Activated CD8-positive, alpha-beta memory T cell treated with anti-CD3 and anti-CD28 coated beads, Interleukin-2, amount 50 U/mL, for 1 hour (primary cell): ENCODE results near the gene CEMIP2.

Source experiments
- DNase-seq: peaks from one replicate; pipeline ENCODE4 v3.0.0-alpha.2; 2020; ENCODE audit errors: extremely low read depth

The CEMIP2 gene

GRCh38 chr9:71774920-71775319 is 6.6 kb upstream of the CEMIP2 start:
- no peak for DNase-seq

GRCh38 chr9:71772726-71773125 is 4.4 kb upstream of the CEMIP2 start:
- DNase-seq, result no peak

GRCh38 chr9:71770170-71770569 is 1.9 kb upstream of the CEMIP2 start:
- no peak for DNase-seq

GRCh38 chr9:71769175-71770161 is 1.2 kb upstream of the CEMIP2 start:
- DNase-seq, result peak; percentile 36

DNA sequence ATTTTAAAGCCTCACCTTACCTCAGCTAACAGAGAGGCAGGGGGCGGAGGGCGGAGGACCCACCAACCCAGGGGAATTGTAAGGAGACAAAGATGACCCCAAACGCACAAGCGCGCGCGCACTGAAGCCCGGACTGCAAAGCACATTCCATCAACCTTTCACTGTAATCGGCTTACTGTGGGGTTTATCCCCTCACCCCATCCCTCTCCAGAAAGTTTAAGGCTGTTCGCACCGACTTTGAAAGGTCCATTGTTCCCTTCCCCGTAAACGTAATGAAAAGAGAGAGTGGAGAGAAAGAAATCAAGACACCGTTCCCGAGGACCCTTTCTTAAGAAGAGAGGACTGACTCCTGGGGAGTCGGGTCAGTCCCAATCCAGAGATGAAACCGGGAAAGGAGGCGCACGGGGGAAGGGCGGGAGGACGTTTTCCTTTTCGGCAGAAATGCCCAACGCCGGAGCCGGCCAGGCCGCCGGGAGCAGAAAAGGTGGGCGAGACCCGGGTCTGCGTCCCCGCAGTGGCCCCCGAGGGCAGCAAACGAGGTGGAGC is 464 bp downstream of the CEMIP2 start:
- no peak for DNase-seq

GRCh38 chr9:71767163-71767775 is 1.0 kb downstream of the CEMIP2 start:
- DNase-seq, result no peak

GRCh38 chr9:71766663-71767062 is 1.6 kb downstream of the CEMIP2 start:
- DNase-seq, result no peak

DNA sequence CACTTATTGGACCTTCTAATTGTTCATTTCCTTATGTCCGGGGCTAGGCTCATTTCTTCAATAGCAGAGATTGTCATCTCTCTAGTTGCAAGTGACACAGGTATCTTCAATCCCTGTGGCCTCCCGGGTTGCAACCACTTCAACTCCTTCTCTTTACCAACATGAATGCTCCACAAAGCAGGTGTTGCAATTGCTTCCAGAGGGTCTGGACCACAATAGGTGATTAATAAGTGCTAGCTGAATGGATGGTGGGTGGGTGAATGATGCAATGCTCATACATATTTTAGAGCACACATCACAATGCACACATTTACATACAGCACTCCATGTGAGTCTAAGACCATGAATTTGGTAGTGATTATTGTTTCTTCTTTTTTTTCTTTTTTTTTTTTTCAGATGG is 2.6 kb downstream of the CEMIP2 start:
- no peak for DNase-seq

- no peak for DNase-seq
These were observed 3.4 kb downstream of the CEMIP2 start for GRCh38 chr9:71764891-71765290.

GRCh38 chr9:71764463-71764862 is 3.9 kb downstream of the CEMIP2 start:
- no peak for DNase-seq

GRCh38 chr9:71763832-71764231 is 4.5 kb downstream of the CEMIP2 start:
- DNase-seq, result no peak

DNA sequence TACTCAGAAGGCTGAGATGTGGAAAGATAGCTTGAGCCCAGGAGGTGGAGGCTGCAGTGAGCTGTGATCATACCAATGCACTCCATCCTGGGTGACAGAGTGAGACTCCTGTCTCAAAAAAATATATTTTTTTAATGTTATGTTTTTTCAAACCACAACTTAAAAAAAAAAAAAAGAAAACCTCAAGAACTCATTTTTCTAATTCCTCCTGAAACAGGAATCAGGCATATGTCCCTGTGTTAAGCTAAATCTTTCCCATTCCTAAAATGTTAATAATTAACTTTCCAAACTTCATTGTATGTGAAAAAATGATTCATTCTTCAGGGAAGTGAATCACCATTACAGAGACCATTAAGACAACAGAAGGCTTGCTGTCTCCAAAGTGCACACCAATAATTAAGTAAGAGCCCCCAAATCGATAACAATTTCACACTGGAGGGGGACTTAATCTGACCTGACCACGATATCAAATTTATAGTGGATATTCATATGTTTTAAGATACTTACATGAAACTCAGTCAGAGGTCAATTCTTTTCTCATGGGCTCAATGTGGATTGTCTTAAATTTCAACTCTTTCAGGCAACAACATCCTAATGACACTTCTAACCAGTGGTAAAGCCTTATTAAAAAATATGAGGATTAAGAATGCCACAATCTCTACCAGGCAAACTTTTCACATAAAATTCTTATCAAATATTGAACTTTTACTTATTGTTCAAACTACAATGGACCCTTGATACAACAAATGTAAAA is 5.2 kb downstream of the CEMIP2 start:
- no peak for DNase-seq

- DNase-seq, result no peak
These were observed 6.4 kb downstream of the CEMIP2 start for GRCh38 chr9:71761938-71762353.

GRCh38 chr9:71760901-71761300 is 7.4 kb downstream of the CEMIP2 start:
- no peak for DNase-seq

DNA sequence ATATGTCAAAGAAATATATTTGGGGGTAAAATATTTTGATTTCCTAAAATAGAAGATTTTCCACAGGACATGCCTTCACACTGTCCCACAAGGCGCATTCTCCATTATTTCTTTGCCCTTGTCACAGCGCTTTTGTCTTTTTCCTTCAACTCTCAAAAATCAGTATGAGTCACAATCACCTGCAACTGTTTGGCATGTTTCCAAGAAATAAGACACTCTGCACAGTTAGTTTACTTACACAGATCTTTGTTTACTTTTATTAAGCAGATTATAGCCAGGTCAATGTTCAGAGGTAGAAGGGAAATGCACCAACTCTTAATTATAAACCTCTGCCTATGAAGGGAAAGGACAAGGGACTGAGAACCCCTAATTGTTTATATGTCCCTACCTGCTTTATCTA is 9.5 kb downstream of the CEMIP2 start:
- no peak for DNase-seq

GRCh38 chr9:71758277-71758676 is 10.0 kb downstream of the CEMIP2 start:
- no peak for DNase-seq

DNA sequence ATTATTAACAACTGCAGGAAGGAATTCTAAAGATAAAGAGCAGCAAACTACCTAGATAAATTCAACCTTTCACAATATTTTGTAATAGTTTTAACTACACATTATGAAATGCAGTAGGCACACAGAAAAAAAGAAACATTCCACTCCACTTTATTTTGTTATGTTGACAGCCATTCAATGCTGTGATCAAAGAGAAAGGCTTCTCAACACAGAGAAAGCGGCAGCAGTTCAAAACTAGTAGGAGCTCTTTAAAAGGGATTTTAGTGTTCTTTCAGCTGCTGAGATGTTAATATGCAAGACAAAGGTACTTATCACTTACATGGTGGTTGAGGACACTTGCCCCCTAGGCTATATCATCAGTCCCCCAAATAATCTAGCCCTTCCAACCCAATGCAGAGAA is 11.6 kb downstream of the CEMIP2 start:
- DNase-seq, result no peak

GRCh38 chr9:71755869-71756268 is 12.4 kb downstream of the CEMIP2 start:
- DNase-seq, result no peak

- no peak for DNase-seq
These were observed 13.1 kb downstream of the CEMIP2 start for GRCh38 chr9:71755230-71755629.

- DNase-seq, result no peak
These were observed 14.2 kb downstream of the CEMIP2 start for GRCh38 chr9:71754151-71754550.

GRCh38 chr9:71752928-71753327 is 15.4 kb downstream of the CEMIP2 start:
- DNase-seq, result no peak

DNA sequence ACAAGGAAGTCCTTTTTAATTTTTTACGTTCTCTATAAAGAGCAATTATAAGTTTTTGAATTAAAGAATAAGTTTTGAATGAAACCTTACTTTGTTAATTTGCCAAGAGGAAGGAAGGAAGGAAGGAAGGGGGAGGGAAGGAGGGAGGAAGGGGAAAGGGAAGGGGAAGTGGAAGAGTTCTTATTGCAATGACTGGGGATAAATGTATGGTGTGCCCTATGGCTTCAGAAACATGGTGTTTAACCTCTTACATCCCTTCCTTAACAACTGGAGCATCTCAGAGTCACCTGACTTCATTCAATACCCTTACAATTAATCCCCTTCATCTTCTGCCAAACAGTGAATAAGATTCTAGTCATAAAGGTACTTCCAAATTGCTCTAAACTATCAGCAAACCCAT is 16.0 kb downstream of the CEMIP2 start:
- no peak for DNase-seq
